SH-SY5Y (cell line): Measurements from ENCODE around the gene CADPS2.

ENCODE experiments used
- GATA2 ChIP-seq: IDR thresholded peaks from 2 replicates; pipeline ENCODE4 v1.6.1; 2011; ENCODE audit warnings: mild to moderate bottlenecking, low read depth, low read length
- GATA3 ChIP-seq: IDR thresholded peaks from 2 replicates; pipeline ENCODE4 v1.6.1; 2011; ENCODE audit warnings: low read depth, mild to moderate bottlenecking, low read length, moderate library complexity

DNA sequence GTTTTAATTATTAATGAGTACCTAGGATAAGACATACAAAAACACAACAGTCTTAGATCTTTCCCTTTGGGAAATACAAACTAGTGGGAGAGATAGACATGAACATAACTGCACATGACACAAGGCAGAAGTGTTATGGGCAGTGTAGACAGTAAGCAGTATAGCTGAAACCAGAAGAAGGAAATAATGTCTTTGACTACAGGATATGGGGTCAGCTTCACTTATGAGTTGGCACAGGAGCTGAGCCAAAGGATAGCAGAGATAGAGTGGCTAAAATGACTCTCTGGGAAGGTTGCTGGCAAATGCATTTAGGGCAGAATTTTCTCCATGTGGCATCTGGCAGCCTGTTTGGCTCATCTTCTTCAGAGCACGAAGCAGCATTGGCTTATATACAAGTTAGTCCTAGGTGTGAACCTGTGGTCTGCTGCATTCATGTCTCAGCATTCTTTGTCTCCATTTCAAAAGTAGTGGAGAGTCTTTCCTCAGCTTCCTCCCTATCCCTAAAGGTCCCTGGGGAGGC, 521.4 kb downstream of the CADPS2 start:
- TF ChIP-seq GATA2 = no peak
- TF ChIP-seq GATA3 = no peak
